ENCODE data around the gene OTULIN.

OTULIN gene

GRCh38 chr5:14664270-14665100 is at the start of gene OTULIN:
TSS of gene OTULIN (plus strand) at chr5:14664718. CDS start at chr5:14664826, 108 bp downstream.
- peak; percentile 54 for DNase-seq

GRCh38 chr5:14615365-14615764 is 49.2 kb upstream of the OTULIN start:
- peak; percentile 20 for DNase-seq

- DNase-seq, result no peak
Measured at GRCh38 chr5:14617441-14617840, 47.1 kb upstream of the OTULIN start.

GRCh38 chr5:14627270-14627669 is 37.2 kb upstream of the OTULIN start:
- no peak for DNase-seq

GRCh38 chr5:14628346-14628745 is 36.2 kb upstream of the OTULIN start:
- no peak for DNase-seq

- no peak for DNase-seq
Measured at GRCh38 chr5:14630671-14631070, 33.8 kb upstream of the OTULIN start.

- no peak for DNase-seq
Measured at GRCh38 chr5:14635656-14636055, 28.9 kb upstream of the OTULIN start.

- DNase-seq, result no peak
Measured at GRCh38 chr5:14640765-14641164, 23.8 kb upstream of the OTULIN start.

- no peak for DNase-seq
Measured at GRCh38 chr5:14644623-14645237, 19.8 kb upstream of the OTULIN start.

GRCh38 chr5:14650052-14650451 is 14.5 kb upstream of the OTULIN start:
- no peak for DNase-seq

GRCh38 chr5:14655146-14655741 is 9.3 kb upstream of the OTULIN start:
- peak; percentile 10 for DNase-seq

GRCh38 chr5:14656898-14657297 is 7.6 kb upstream of the OTULIN start:
- no peak for DNase-seq

- no peak for DNase-seq
Measured at GRCh38 chr5:14659821-14660607, 4.5 kb upstream of the OTULIN start.

- no peak for DNase-seq
Measured at GRCh38 chr5:14660833-14661232, 3.7 kb upstream of the OTULIN start.

- no peak for DNase-seq
Measured at GRCh38 chr5:14662721-14663260, 1.7 kb upstream of the OTULIN start.

- no peak for DNase-seq
Measured at GRCh38 chr5:14663734-14664269, 716 bp upstream of the OTULIN start.

- DNase-seq, result no peak
Measured at GRCh38 chr5:14665101-14665822, 744 bp downstream of the OTULIN start.

- DNase-seq, result no peak
Measured at GRCh38 chr5:14665949-14666348, 1.4 kb downstream of the OTULIN start.

GRCh38 chr5:14666357-14666756 is 1.8 kb downstream of the OTULIN start:
- DNase-seq, result no peak

- DNase-seq, result no peak
Measured at GRCh38 chr5:14667290-14667689, 2.8 kb downstream of the OTULIN start.

- no peak for DNase-seq
Measured at GRCh38 chr5:14667770-14668169, 3.3 kb downstream of the OTULIN start.

GRCh38 chr5:14668181-14668591 is 3.7 kb downstream of the OTULIN start:
- DNase-seq, result no peak
